Measurements from ENCODE around the gene EIF2B1.
"Not testable (repeated sequence)": the region's sequence is repeated elsewhere in the genome, so short reads cannot be mapped to it uniquely, and the experiment has no call there.

EIF2B1 gene

DNA sequence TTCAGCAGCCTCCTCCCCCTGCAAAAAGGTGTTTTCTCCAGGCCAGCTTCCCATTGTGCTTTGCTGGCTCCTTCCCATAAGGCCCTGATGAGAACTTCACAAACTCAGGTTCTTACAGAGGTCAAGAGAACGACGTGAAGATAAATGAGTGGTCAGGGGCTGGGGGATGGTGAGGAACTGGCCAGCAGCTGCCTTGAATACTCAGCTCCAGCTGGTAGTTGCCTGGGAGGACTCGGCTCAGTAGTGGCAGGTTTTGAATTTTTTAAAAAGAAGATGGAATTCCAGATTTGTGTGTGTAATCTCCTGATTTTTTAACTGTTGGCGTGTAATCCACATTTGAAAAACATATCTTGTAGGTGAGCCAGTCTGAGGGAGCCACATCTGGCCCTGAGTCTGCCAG, 25.7 kb downstream of the EIF2B1 start:
- ATAC-seq (replicated peaks; ENCODE audit: extremely low read depth, poor library complexity, severe bottlenecking) = no peak
- peaks cover 10% of the 10 kb centered on the region for H3K4me1 Mint-ChIP-seq
- H3K27ac Mint-ChIP-seq (ENCODE audit: low read depth) = no peak overlapping the region
- peaks cover 65% of the 10 kb centered on the region for H3K36me3 Mint-ChIP-seq (ENCODE audit: insufficient read depth)
- H3K27me3 Mint-ChIP-seq = no peaks in the 10 kb centered on the region
- DNase-seq (ENCODE audit: low spot score in 2 of 2) = no peak
- no peak overlapping the region for H3K4me3 Mint-ChIP-seq
- no peaks in the 10 kb centered on the region for H3K9me3 Mint-ChIP-seq

DNA sequence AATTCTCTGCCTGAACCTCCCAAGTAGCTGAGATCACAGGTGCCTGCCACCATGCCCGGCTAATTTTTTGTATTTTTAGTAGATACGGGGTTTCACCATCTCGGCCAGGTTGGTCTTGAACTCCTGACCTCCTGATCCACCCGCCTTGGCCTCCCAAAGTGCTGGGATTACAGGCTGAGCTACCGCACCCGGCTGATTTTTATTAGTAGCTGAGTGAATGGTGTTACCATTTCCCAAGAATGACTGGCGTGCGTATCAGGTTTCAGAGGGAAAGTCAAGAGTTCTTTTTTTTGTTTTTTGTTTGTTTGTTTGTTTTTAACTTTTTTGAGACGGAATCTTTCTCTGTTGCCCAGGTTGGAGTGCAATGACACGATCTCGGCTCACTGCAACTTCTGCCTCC, 30.0 kb downstream of the EIF2B1 start:
- peaks cover 36% of the 10 kb centered on the region for H3K36me3 Mint-ChIP-seq (ENCODE audit: insufficient read depth)
- not testable (repeated sequence) for H3K27ac Mint-ChIP-seq (ENCODE audit: low read depth); ATAC-seq (replicated peaks; ENCODE audit: extremely low read depth, poor library complexity, severe bottlenecking); DNase-seq (ENCODE audit: low spot score in 2 of 2); H3K27me3 Mint-ChIP-seq; H3K9me3 Mint-ChIP-seq
- peak overlapping the region; percentile 98 for H3K4me3 Mint-ChIP-seq
- peaks cover 31% of the 10 kb centered on the region for H3K4me1 Mint-ChIP-seq

DNA sequence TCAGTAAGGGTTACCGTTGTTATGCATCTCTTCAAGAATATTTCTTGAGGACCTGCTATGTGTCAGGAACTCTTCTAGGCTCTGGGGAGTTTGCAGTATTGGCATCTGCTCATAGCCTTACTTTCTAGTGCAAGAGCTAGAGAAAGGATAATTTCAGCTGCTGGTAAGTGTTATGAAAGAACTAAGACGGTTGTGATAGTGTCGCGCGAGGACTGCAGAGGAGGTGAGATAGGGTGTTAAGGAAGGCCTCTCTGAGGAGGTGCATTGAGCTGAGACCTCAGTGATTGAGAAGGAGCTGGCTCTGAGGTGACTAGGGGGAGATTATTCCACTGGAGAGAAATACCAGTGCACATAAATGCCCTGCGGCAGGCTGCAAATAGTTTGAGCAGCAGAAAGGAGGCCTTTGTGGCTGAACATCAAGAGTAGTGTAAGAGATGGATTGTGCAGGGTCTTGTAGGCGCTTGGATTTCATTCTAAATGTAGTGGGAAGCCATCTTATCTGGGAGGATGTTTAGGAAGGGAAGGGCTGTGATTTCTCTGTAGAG, 30.8 kb downstream of the EIF2B1 start:
- no peaks in the 10 kb centered on the region for H3K9me3 Mint-ChIP-seq

DNA sequence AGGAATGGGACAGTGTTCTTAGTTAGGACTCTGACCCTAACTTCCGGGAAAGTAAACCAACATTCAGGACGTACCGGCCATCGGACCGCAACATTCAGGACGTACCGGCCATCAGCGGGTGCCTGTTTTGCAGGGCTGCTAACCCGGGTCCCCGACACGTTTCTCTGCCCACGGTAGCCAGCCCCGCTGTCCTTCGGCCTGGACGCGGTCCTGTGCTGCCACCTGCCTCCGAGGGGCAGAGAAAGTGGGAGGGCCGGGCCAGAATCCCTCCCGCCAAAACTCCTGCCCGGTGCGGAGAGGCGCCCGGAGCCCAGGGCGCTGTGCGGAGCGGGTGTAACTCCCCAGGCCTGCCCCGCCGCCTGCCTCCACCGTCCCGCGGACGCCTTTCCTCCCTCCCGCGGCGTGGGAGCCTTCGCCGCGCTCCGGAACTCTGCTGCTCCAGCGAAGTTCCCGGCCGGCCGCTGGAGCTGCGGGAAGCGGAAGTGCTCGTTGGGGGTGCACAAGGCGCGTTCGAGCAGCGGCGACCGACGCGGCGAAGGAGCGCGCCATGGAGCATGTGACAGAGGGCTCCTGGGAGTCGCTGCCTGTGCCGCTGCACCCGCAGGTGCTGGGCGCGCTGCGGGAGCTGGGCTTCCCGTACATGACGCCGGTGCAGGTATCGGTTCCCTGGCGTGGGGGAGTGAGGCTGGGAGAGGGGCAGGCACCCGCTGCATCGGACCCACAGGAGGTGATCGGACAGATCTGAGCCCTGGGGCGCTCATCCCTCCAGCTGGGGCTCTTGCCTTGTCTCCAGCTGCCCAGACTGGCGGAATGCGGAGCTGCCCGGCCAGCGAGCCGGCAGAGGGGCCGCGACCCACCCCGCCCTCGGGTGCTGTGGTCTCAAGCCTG, 31.6 kb downstream of the EIF2B1 start, which contains the start of gene DDX55:
TSS of gene DDX55 (plus strand) at position 498 of the 888 bp plus-strand sequence. CDS start at position 548, 50 bp downstream.
- H3K27ac Mint-ChIP-seq (ENCODE audit: low read depth) = peak within 1 kb of the TSS; percentile 97
- ATAC-seq (replicated peaks; ENCODE audit: extremely low read depth, poor library complexity, severe bottlenecking) (peak; percentile 94), DNase-seq (ENCODE audit: low spot score in 2 of 2) (peak; percentile 74)
- peaks cover 30% of the 10 kb centered on the region for H3K36me3 Mint-ChIP-seq (ENCODE audit: insufficient read depth)
- H3K4me1 Mint-ChIP-seq = peaks cover 29% of the 10 kb centered on the region
- H3K27me3 Mint-ChIP-seq = no peaks in the 10 kb centered on the region
- no peaks in the 10 kb centered on the region for H3K9me3 Mint-ChIP-seq
- H3K4me3 Mint-ChIP-seq = peak within 1 kb of the TSS; percentile 98

More for the DNA sequence above, 30.8 kb downstream of the EIF2B1 start:
- H3K36me3 Mint-ChIP-seq (ENCODE audit: insufficient read depth) = peaks cover 32% of the 10 kb centered on the region
- peak overlapping the region; percentile 97 for H3K27ac Mint-ChIP-seq (ENCODE audit: low read depth)
- DNase-seq (ENCODE audit: low spot score in 2 of 2) (no peak), ATAC-seq (replicated peaks; ENCODE audit: extremely low read depth, poor library complexity, severe bottlenecking) (peak; percentile 8)
- peaks cover 29% of the 10 kb centered on the region for H3K4me1 Mint-ChIP-seq
- peak overlapping the region; percentile 98 for H3K4me3 Mint-ChIP-seq
- no peaks in the 10 kb centered on the region for H3K27me3 Mint-ChIP-seq

DNA sequence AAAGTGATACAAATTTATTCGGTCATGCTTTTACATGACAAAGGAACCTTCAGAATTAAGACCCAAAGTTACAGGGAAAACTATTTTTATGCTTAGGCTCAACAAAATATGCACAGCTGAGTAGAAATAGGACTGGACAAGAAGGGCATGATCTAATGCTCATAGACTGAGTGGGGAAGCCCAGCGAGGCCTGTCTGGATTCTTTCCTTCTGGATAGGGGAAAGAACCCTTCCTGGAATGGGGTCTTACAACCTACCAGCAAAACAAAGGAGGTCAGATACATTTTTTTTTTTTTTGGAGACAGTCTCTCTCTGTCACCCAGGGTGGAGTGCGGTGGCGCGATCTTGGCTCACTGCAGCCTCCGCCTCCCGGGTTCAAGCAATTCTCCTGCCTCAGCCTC, 33.8 kb downstream of the EIF2B1 start:
- Mint-ChIP-seq H3K36me3 (ENCODE audit: insufficient read depth) (peaks cover 33% of the 10 kb centered on the region), H3K27me3 (no peaks in the 10 kb centered on the region), H3K27ac (ENCODE audit: low read depth) (peak overlapping the region; percentile 9), H3K9me3 (no peaks in the 10 kb centered on the region), H3K4me1 (peaks cover 29% of the 10 kb centered on the region), H3K4me3 (peak overlapping the region; percentile 4)
- DNase-seq (ENCODE audit: low spot score in 2 of 2) (no peak), ATAC-seq (replicated peaks; ENCODE audit: extremely low read depth, poor library complexity, severe bottlenecking) (no peak)

DNA sequence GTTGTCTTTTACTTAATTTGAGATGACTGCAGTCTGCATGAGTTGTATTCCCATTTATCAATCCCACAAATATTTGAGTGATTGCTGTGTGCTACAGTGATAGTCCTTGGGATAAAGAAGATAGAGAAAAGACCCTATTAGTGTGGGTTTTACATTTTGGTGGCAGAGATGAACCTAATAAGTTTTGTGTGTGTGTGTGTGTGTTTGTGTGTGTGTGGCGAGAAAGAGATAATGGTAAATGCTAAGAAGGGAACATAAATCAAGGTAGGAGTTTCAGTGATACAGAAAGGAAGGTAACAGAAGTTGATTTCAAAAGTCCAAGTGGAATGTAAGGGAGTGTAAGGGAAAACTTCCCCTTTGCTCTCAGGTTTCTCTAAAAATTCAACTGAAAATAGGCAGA, 34.2 kb downstream of the EIF2B1 start:
- Mint-ChIP-seq H3K27ac (ENCODE audit: low read depth) (peak overlapping the region; percentile 9), H3K4me3 (peak overlapping the region; percentile 4), H3K4me1 (peaks cover 29% of the 10 kb centered on the region), H3K27me3 (no peaks in the 10 kb centered on the region), H3K9me3 (no peaks in the 10 kb centered on the region), H3K36me3 (ENCODE audit: insufficient read depth) (peaks cover 35% of the 10 kb centered on the region)
- DNase-seq (ENCODE audit: low spot score in 2 of 2) (no peak), ATAC-seq (replicated peaks; ENCODE audit: extremely low read depth, poor library complexity, severe bottlenecking) (no peak)

DNA sequence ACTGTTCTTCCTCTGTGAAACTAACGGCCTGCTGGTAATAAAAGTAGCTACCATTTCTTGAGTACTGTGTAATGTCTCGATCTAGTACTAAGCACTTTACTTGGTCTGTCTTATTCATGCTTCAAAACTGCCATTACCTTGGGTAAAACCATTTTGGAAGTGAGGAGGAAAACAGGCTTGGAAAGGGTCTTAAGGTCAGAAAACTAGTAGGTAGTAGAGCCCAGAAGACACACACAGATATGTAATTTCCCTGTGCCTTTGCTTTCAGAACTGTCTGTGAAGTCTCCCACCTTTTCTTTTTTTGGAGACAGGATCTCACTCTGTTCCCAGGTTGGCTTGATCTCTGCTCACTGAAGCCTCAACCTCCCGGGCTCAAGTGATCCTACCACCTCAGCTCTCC, 35.0 kb downstream of the EIF2B1 start:
- no peak overlapping the region for H3K27ac Mint-ChIP-seq (ENCODE audit: low read depth)
- no peak for ATAC-seq (replicated peaks; ENCODE audit: extremely low read depth, poor library complexity, severe bottlenecking)
- DNase-seq (ENCODE audit: low spot score in 2 of 2) = no peak
- no peaks in the 10 kb centered on the region for H3K9me3 Mint-ChIP-seq
- no peak overlapping the region for H3K4me3 Mint-ChIP-seq
- peaks cover 40% of the 10 kb centered on the region for H3K36me3 Mint-ChIP-seq (ENCODE audit: insufficient read depth)
- peaks cover 29% of the 10 kb centered on the region for H3K4me1 Mint-ChIP-seq
- no peaks in the 10 kb centered on the region for H3K27me3 Mint-ChIP-seq

DNA sequence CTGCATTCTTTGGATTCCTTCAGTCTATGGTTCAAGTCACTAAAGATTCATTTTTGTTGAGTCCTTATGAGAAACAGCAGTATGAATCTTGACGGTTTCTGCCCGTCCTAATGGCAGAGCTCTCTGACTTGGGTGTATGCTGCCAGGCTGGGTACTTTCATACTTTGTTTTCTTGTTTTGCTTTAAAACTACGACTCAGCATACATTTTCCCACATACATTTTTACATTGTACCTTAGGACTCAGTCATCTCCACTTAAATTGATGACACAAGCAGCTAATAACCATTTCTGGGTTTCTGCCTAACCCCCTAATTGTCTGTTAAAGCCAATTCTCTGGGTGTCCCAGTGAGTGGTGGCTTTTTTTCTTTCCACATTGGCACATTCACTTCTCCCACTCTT, 36.4 kb downstream of the EIF2B1 start:
- peaks cover 22% of the 10 kb centered on the region for H3K4me1 Mint-ChIP-seq
- no peak overlapping the region for H3K27ac Mint-ChIP-seq (ENCODE audit: low read depth)

DNA sequence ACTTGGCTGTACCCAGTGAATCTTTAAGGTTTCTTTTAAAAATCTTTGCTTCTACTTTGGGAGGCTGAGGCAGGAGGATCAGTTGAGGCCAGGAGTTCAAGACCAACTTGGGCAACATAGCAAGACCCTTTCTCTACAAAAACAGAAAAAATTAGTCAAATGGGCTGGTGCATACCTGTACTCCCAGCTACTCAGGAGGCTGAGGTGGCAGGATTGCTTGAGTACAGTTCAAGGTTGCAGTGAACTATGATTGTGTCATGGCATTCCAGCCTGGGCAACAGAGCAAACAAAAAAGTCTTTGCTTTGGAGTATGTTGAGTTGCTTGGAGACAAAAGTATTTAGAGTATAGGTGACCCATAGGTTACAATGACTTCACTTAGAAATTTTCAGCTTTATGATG, 37.8 kb downstream of the EIF2B1 start:
- H3K4me1 Mint-ChIP-seq = peaks cover 17% of the 10 kb centered on the region
- ATAC-seq (replicated peaks; ENCODE audit: extremely low read depth, poor library complexity, severe bottlenecking) = no peak
- no peaks in the 10 kb centered on the region for H3K9me3 Mint-ChIP-seq
- no peak for DNase-seq (ENCODE audit: low spot score in 2 of 2)
- H3K27me3 Mint-ChIP-seq = no peaks in the 10 kb centered on the region
- peaks cover 57% of the 10 kb centered on the region for H3K36me3 Mint-ChIP-seq (ENCODE audit: insufficient read depth)
- H3K4me3 Mint-ChIP-seq = no peak overlapping the region
- peak overlapping the region; percentile 16 for H3K27ac Mint-ChIP-seq (ENCODE audit: low read depth)

More for the DNA sequence above, 36.4 kb downstream of the EIF2B1 start:
- Mint-ChIP-seq H3K9me3 (no peaks in the 10 kb centered on the region), H3K36me3 (ENCODE audit: insufficient read depth) (peaks cover 49% of the 10 kb centered on the region), H3K4me3 (no peak overlapping the region), H3K27me3 (no peaks in the 10 kb centered on the region)
- no peak for DNase-seq (ENCODE audit: low spot score in 2 of 2)
- ATAC-seq (replicated peaks; ENCODE audit: extremely low read depth, poor library complexity, severe bottlenecking) = no peak

DNA sequence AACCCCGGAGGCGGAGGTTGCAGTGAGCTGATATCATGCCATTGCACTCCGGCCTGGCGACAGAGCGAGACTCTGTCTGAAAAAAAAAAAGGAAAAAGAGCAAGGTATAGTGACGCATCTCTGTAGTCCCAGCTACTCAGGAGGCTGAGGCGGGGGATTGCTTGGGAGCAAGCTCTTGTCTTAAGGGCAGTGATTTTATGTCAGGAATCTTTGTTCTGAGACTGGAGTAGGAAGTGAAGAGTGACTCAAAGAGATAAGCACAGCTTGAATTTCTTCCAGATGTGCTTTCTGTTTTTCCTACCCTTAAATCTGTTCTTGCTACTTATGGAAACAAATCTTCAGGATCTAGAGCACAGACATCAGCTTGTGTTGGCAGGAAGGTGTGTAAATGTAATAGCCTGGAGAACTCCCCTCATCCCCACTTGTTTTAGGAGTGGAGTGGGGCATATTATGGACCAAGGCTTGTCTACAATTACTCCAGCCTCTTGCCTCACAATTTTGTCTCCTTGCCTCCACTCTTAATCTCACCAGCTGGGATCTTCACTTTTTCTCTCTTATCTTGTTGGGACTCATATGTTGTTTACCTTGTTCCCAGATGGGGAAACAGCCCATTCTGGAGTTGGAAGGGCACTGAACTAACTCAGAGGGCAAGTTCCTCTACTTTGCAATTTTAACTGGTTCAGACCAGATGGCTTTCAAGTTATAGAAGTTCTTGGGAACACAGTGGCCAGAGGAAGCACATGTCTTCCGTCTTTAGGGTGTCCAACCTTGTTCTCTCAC, 41.6 kb downstream of the EIF2B1 start:
- Mint-ChIP-seq H3K9me3 (no peaks in the 10 kb centered on the region), H3K4me1 (peaks cover 23% of the 10 kb centered on the region), H3K27me3 (no peaks in the 10 kb centered on the region), H3K36me3 (ENCODE audit: insufficient read depth) (peaks cover 69% of the 10 kb centered on the region), H3K4me3 (no peak overlapping the region), H3K27ac (ENCODE audit: low read depth) (no peak overlapping the region)
- ATAC-seq (replicated peaks; ENCODE audit: extremely low read depth, poor library complexity, severe bottlenecking) = no peak
- DNase-seq (ENCODE audit: low spot score in 2 of 2) = no peak

DNA sequence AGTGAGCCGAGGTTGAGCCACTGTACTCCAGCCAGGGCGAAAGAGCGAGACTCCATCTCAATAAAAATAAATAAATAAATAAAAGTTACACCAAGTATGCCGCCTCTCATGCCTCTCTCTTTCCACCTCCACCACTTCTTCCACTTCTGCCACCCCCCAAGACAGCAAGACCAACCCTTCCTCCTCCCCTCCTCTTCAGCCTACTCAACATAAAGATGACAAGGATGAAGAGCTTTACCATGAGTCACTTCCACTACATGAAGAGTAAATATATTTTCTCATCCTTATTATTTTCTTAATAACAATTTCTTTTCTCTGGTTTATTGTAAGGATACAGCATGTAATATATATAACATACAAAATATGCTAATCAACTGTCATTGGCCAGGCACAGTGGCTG, 52.7 kb downstream of the EIF2B1 start:
- no peak overlapping the region for H3K27ac Mint-ChIP-seq (ENCODE audit: low read depth)
- no peak overlapping the region for H3K4me3 Mint-ChIP-seq
- no peak for DNase-seq (ENCODE audit: low spot score in 2 of 2)
- H3K36me3 Mint-ChIP-seq (ENCODE audit: insufficient read depth) = peaks cover 11% of the 10 kb centered on the region
- no peaks in the 10 kb centered on the region for H3K9me3 Mint-ChIP-seq
- H3K4me1 Mint-ChIP-seq = peaks cover 18% of the 10 kb centered on the region
- ATAC-seq (replicated peaks; ENCODE audit: extremely low read depth, poor library complexity, severe bottlenecking) = no peak
- H3K27me3 Mint-ChIP-seq = no peaks in the 10 kb centered on the region

DNA sequence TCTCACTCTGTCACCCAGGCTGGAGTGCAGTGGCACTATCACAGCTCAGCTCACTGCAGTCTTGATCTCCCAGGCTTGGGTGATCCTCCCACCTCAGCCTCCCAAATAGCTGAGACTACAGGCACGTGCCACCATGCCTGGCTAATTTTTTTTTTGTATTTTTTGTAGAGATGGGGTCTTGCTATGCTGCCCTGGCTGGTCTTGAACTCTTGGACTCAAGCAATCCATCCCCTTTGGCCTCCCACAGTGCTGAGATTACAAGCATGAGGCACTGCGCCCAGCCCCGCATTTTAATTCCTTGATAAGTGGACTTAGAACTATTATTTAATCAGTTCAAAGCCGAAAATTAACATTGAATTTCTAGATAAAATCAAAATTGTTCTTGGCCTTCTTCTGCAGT, 54.7 kb downstream of the EIF2B1 start:
- not testable (repeated sequence) for H3K4me1 Mint-ChIP-seq; H3K4me3 Mint-ChIP-seq; H3K36me3 Mint-ChIP-seq (ENCODE audit: insufficient read depth); DNase-seq (ENCODE audit: low spot score in 2 of 2); H3K27ac Mint-ChIP-seq (ENCODE audit: low read depth); H3K9me3 Mint-ChIP-seq; H3K27me3 Mint-ChIP-seq; ATAC-seq (replicated peaks; ENCODE audit: extremely low read depth, poor library complexity, severe bottlenecking)

Data from central memory CD8-positive, alpha-beta T cell (primary cell).